GM12891 (cell line): ENCODE data around the gene GPS2.

Source experiments
- POLR2A ChIP-seq: IDR thresholded peaks from 2 replicates; pipeline ENCODE4 v1.6.1; 2011; ENCODE audit warnings: low read depth, low read length, control low read depth
- POLR2AphosphoS5 ChIP-seq: IDR thresholded peaks from 2 replicates; pipeline ENCODE4 v1.6.1; 2011; ENCODE audit warnings: low read depth, low read length, control low read depth
- SPI1 ChIP-seq: IDR thresholded peaks from 2 replicates; pipeline ENCODE4 v1.6.1; 2011; ENCODE audit warnings: low read depth, low read length, control low read depth
- TAF1 ChIP-seq: IDR thresholded peaks from 2 replicates; pipeline ENCODE4 v1.6.1; 2011; ENCODE audit warnings: low read depth, low read length, control low read depth

GRCh38 chr17:7290685-7291084 lies 24.5 kb downstream of the GPS2 start:
- no peak for TF ChIP-seq POLR2AphosphoS5
- no peak for TF ChIP-seq POLR2A
- no peak for TF ChIP-seq TAF1
- no peak for TF ChIP-seq SPI1
